ENCODE results near the gene LPP.

LPP gene

DNA sequence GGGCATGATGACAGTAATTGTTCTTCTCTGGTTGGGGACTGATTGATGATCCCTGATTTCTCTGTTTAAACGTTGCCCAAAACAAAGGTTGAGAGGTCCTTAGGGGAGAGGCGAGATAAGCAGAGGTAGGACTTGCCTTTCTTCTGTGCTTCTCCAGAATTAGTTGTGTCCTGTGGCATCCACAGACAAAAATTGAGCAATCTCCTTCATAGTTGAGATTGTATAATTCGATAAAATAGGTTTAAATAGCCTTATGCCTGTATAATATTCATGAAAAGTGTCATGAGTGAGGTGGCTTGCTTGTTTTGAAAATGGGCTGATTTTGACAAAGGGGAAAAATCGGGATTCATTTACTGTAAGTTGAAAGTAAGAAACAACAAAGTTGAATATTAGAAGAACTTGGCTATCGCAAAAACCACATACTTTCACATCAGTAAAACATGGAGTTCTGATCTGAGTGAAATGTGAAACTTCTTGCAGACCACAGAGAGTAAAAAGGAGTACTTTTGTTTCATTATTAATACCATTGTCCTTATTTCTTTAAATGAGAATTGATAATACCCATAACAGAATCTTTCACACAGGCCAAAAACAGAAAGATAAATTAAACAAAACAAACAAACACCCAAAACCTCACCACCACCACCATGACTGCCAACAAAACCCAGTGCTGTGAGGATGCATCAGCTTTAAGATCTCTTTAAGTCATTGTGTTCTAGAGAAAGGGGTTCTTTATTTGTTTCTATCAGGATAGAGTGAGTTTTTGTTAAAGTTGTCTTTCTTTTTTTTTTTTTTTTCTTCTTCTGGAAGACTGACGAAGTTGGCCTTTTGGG lies 155.7 kb downstream of the LPP start:
- no peak for DNase-seq

DNA sequence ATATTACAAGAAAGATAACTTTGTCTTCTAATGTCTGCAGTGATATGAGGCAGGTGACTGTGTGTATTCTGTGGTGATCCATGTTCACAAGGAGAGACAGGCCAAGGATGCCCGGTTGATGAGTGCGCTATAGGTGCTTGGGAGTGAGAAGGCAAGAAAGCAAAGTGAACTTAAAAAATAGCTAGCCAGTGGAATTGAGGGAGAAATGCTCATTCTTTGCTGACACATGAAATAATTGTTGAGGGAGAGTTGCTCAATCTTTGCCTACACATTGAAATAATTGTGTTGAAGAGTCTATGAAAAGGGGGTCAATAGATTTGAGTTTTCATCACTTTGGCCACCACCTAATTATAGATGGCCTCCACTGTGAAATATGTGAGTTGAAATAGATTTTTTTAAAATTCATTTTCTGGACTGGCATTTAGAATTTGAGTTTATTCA lies 156.3 kb downstream of the LPP start:
- DNase-seq = no peak

DNA sequence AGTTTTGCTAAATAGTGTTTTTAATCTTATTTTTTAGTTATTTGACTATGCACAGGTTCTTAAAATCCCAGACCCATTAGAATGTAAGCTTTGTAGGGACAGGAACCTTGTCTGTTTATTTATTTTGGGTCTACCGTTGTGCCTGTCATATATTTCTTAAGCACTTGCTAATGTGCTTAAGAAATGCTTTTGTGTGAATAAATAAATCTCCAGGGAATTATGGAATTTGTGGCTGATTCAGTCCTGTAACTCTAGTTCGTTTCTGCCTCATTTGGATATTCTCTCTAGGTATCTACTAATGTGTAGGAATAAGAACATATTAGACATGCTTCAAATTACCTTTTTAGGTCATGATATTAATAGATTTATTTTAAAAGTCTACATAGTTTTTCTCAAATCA lies 161.6 kb downstream of the LPP start:
- DNase-seq = no peak

DNA sequence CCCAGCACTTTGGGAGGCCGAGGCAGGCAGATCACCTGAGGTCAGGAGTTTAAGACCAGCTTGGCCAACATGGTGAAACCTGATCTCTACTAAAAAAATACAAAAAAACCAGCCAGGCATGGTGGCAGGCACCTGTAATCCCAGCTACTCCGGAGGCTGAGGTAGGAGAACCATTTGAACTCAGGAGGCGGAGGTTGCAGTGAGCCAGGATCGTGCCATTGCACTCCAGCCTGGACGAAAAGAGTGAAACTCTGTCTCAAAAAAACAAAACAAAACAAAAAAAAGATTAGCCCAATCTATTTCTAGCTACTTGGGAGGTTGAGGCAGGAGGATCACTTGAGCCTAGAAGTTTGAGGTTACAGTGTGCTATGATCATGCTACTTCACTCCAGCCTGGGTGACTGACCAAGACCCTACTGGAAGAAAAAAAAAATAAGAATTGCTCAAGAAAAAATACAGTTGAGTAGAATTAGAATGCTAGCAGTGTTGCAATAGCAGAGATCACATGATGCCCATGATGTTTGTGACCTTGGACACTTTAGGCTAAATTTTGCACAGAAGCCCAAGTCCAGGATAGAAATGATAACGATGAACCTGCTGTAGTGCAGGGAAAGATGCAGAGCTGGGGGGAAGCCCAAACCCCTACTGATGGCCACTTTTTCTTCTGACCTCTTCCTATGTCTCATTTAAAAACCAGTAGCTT lies 162.2 kb downstream of the LPP start:
- DNase-seq = no peak

DNA sequence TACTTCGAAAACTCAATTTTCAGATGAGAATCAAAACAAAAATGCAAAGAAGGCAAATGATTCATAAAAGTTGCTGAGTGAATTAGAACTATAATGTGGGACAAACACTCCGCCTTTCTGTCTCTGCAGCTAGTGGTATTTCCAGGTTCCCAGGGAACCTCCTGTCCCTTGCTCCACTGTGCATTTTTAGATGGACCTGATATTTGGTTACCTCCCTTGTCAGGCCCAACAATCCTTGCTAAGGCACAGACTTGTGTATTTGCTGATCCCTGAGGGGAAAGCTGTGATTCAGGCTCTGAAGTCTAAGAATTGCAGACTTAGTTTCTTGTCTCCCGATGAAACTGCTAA lies 162.7 kb downstream of the LPP start:
- DNase-seq = no peak

DNA sequence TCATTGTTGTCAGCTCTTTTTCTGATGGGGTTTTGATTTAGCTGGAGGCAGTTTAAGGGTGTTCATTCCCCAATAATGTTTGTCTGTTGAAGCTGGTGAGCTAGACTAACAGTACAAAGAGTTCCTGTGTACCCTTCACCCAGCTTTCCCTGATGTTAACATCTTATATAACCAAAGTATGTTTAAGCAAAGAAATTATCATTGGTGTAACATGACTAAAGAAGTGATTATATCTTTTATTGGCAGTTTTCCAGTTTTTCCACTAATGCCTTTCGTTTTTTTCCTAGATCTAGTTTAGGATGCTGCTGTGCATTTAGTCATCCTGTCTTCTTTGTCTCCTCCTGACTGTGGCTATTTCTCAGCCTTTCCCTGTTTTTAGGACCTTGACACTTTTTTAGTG lies 165.6 kb downstream of the LPP start:
- DNase-seq = no peak

DNA sequence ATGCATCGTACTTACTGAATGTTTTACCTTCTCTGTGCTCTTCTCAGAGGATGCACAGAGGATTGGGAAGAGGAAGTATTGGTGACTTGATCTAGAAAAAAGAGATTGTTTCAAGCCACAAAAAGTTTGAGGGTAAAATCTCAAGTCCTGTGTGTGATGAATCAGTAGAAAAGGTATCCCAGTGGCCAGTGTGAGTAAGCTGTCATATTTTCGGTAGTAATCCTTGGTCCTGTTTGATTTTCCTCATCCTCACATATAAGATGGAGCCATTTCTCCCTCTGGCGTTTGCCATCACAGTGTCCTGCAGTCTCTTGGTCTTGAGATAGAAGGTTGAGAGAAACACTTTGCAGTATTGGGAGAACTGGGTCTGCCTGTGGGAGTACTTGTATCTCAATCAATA lies 166.8 kb downstream of the LPP start:
- no peak for DNase-seq

DNA sequence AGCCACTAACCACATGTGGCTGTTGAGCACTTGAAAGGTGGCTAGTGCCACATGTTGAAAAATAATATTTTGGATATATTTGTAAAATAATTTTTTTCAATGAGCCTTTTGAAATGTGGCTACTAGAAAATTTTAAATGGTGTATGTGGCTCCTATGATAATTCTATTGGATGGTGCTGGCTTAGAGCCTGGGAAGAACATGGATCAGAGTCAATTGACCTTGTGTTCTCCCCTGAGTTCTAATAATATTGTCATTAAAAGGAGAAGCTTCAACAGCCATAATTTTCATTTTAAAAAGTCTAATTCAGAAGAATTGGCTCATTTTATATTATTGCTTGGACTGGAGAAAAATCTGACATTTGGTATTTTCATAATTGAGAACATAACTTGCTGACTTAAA lies 167.3 kb downstream of the LPP start:
- no peak for DNase-seq

DNA sequence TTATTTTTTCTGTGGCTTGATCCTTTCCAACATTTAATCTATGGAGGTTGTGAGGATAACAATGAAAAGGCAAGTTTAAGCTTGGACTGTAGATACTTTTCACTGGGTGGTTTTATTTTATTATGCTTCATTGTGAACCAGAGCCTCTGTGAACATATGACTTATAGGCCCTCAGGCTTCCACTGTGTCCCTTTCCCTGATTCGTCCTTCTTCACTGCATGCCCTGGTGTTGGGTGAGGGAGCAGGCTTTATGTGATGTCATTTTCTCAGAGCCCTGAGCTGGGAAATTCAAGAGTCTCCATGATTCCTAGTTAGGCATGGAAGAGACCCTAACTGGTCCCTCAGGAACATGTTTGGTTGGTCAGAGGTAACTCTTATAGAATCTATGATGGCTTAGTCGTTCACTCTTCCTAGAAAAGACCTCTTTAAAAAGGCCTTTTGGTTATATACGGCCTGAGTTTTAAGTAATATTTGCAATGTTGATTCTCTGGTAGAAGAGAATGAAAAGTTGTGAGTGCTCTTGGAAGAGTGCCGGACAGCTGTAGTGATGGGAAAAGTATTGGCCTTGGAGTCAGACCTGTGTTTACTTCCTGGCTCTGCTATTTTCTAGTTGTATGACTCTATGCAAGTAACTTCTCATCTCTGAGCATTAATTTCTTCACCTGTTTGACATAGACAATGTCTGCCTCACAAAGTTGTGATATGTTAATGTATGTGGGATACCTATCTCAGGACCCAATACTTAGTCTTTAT lies 168.4 kb downstream of the LPP start:
- DNase-seq = no peak

DNA sequence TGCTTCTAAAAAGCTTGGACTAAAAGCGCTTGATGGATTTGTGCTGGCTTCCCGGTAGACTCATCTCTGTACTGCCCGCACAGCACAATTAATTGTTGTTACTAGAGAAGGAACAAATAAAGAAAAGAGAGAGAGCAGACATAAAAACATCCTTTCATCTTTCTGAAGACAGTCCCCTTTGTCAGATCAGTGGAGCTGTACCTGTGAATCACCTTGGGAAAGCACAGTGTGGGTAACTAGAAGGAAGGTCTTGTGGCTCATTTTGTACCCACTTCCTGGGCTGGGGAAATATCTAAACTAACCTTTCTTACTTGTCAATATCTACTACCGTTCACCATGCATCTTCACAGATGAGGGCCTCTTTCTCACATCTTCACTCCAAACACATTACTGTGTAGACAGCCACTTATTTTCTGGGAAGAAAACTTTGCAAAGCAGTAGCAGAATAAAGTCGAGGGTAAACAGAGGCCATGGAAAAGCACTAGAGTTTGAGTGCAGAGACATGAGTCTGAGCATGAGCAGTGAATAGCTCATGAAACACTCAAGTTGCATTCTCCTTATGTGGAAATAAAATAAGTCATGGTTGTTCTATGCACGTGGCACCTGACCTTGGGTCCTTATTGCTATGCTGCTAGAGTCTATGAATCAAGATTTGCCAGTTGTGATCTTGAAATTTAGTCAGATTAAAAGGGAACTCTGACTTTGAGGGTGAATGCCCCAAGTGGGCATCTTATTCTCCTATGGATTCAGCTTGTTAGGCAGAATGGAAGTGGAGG lies 169.3 kb downstream of the LPP start:
- no peak for DNase-seq

DNA sequence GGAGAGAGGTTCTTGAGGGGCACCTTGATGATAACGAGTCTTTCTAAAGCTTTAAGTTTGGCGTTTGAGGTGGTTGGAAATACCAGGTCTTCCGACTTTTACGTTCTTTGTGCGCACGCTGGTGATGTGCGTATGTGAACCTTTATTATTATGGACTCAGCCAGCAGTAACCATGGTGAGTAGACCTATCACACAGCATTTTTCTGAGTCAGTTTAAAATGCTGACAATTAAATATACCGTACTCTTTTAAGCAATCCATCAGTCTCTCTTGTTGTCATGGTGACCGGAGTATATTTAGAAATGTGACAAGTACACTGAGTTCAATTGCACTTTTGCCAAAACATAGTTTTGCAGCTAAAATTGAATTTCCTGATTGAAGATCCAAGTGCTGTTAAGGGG lies 172.2 kb downstream of the LPP start:
- no peak for DNase-seq

DNA sequence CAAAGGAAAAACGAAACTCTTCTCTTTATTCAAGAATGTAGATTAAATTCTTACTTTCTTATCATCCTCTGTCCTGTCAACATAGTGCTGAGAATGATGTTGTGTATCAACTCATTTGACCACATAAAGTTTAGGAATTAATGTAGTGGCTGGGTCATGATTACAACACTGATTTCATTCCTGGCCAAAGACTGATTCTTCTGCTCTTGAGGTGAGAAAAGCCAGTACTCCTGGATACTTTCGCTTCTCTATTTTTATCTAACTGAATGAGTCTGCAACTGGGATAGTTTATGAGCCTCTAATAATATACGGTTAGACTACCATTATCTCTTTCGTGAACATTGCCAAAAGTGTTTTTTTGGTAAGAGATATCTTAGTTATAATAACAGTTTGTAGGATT lies 173.0 kb downstream of the LPP start:
- DNase-seq = no peak

DNA sequence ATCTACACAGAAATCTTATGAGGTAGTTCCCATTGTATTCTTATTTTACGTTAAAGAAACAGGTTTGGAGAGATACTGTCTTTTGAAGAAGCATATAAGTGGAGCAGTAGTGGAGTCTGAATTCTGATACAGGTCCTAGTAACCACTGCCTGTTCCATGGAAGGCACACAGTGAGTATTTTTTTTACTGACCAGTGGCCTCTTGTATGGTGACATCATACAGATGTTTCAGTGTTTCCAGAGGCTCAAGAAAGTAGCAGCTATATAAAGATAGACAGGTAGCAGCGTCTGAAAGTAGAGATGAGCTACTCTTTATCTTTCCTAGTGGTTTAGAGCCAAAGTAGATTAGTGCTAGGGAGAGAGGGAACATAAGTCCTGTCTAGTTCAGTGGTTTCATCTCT lies 173.5 kb downstream of the LPP start:
- DNase-seq = no peak

DNA sequence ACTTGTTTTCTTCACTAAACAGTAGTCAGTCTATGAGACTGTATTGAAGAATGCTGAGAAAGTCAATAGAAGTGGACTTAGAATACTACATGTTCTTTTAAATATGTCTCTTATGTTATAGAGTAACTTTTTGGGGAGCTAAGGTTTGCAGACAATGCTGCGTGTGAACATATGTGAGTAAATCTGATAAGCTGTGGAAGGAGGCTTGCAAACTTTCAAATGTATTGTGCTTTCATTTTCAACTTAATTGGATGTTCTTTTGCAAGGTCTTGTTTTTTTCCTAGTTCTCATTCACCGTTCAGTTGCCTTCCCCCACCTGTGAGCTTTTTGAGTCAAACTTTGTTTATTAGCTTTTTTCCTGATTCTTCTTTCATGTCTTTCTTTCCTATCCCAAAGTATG lies 176.2 kb downstream of the LPP start:
- no peak for DNase-seq

DNA sequence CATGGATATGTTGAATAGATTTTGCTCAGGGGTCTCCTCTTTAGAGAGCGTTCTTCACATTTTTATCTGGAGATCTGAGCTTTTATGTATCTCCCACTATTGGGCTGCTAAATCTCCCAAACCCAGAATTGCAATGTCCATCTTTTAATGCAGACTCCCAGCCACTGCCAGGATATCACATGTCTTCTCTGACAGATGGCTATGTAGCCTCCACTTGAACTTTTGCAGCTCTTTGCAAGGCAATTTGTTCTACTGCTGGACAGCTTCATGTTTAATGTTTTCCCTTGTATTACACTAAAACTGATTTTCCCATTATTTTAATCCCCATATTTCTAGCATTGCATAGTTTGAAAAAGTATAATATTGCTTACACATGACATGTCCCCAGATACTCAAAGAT lies 177.2 kb downstream of the LPP start:
- no peak for DNase-seq

DNA sequence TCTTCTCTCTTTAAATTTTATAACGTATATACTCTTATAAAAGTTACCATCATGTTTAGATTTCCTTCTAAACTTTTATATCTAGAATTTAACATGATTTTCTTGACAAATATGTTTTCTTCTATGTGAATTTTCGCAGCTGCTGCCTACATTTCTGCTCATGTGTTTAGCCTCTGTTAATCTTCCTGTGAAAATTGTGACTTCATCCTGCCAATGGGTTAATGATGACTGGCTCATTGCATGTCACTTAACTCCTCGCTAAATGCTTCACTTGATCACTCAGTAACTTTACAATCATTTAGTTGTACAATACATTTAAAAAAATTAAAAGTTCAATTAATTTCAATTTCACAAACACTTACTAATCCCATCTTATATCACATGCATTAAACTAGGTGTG lies 178.1 kb downstream of the LPP start:
- no peak for DNase-seq

DNA sequence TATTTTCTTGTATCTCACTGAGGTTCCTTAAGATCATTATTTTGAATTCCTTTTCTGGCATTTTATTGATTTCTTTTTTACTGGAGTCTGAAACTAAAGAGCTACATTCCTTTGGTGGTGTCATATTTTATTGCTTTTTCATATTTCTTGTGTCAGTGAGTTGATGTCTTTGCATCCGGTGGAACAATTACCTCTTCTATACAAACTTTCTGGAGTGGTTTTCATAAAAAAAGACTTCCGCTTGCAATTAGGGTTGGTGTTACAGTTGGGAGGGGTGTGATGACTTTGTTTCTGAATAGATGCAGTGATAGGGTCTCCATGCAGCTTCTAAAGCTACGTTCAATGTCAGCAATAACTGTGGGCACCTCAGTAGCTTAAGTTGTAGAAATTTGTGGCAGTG lies 181.7 kb downstream of the LPP start:
- DNase-seq = no peak

DNA sequence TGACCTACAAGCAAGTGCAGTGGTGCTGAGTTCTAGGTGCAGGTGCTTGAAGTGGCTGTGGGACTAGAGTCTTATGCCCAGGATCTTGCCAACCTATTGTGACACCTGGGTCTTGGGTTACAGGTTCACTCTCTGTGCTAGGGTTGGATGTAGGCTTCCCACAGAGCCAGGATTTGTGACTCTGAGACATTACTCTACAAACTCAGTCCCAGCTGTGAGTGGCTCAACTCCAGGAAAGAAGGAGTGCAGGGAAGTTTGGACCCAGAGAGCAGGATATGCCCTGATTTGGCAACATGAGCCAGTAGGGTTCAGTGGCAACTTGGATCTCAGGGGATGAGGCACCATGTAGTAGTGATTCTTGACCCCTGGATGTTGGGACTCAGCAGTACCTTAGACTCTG lies 182.2 kb downstream of the LPP start:
- DNase-seq = no peak

DNA sequence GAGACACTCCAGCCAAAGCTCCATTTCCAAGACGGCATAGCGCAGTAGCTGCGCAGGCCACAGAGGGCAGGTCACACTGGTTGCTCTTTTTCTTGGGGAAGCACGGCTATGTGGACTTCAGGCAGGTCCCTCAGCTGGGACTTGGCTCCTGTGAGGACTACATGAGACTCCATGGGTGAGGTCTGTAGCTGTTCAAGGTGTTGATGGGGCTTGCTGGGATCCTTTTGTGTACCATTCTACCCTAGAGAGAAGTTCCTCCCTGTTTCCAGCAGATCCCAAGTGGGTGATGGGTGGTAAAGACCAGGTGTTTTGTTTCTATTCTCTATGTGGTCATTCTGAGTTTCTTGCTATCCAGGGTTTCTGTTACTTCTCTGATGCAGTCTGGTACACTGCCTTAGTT lies 183.3 kb downstream of the LPP start:
- DNase-seq = no peak

DNA sequence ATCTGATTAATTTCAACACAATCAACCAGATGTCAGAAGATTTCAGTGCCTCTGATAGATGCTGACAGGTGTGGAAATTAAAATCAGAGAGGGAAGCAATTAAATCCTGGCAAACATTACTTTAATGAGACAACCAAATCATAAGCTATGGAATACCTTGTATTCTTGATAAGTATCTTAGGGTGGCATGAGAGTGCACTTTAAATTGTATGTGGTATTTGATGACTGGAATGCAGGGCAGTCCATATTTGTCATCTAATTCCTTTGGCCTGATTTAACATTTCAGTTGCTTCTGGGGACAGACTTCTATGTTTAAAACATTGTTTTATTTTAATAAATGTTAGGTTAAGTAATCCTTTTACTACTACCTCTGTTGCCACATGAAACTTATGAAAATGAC lies 184.1 kb downstream of the LPP start:
- DNase-seq = no peak

DNA sequence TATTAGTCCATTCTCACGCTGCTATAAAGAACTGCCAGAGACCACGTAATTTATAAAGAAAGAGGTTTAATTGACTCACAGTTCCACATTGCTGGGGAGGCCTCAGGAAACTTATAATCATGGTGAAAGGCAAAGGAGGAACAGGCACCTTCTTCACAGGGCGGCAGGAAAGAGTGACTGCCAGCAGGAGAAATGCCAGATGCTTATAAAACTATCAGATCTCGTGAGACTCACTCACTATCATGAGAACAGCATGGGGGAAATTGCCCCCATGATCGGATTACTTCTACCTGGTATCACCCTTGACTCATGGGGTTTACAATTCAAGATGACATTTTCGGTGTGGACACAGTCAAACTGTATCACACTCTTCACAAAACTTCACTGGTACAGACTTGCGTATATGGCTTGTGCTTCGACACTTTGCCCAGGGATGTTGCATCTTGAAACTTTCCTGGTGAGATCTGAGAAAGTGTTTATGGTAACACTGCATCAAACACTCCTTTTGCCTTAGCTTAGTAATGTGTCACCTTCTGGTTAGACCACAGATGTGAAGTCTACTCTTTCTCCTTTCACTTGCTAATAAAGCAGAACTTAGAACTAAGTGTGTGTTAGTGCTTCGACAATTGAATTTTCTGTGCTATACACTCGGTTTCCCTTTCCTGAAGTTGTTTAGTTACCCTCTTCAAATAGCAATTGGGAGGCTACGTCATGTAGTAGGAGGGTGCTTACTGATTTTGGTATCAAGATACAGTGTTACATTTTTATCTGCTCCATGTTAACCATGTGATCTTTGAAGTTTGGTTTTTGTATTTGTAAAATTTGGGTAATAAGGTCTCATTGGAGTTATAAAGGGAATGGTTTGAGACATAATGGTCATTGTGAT lies 185.7 kb downstream of the LPP start:
- no peak for DNase-seq

DNA sequence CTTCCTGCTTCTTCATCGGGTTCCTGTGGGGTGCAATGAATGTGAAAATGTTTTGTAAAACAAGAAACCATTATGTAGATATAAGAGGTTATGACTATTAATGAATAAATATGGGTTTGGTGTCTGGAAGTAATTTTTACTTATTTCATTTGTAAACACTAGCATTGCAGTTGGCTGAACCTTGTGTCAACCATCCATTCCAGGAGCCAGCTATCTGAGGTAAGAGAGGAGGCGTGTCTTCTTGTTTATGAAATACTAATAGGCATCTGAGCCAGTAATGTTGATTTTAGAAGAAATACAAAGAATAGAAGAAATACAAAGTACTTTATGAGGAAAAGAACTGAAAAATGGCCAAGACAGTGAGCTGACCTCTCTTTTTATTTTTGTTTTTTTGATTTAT lies 187.5 kb downstream of the LPP start:
- DNase-seq = no peak

Data from NCI-H1092 (cell line).